HCT116 (cell line): ENCODE results near the gene CLCF1. TPM values are rescaled to one million over a fixed set of nuclear protein-coding genes. Genes with fewer than 3 reads are reported as not detected.

Experiments used
- ATAC-seq: fragments of 200-7000 bp; cut with Tn5 transposase; 2 replicates; pipeline ENCODE4 v1.9.1; 2020; ENCODE audit warnings: mild to moderate bottlenecking, moderate library complexity
- BruUV-seq: library from RNA; stranded (reverse); fragments of 400-500 nt; replicated peaks from 2 replicates; lab custom pipeline; 2021; lab: Mats Ljungman, UMichigan
- CTCF ChIA-PET: fragments of 300-600 bp; sonication (Branson Sonifier 250); formaldehyde crosslinking; loops from one replicate; lab custom pipeline; 2021; ENCODE audit warnings: antibody characterized with exemption; lab: Charles Lee
- POLR2A ChIA-PET: fragments of 300-600, 350-600 bp; sonication (Branson Sonifier 250); formaldehyde crosslinking; loops from one replicate; lab custom pipeline; 2021; ENCODE audit warnings: antibody characterized with exemption; lab: Charles Lee
- RAD21 ChIA-PET, 2 experiments: fragments of 300-600 bp; sonication (Branson Sonifier 250); formaldehyde crosslinking; loops; one replicate each; lab custom pipeline; 2023; ENCODE audit warnings: low total read pairs in 2 of 2; ENCODE audit not compliant: uncharacterized antibody in 2 of 2, unreplicated experiment in 2 of 2, low non-redundant PET in 1 of 2; lab: Charles Lee
- DNase-seq: peaks from one replicate; pipeline ENCODE4 v3.0.0-alpha.2; 2010; ENCODE audit warnings: low read depth, low spot score
- H2AFZ ChIP-seq: fragments of 200-600 bp; shearing (Covaris generic), sonication (generic); 2 replicates; pipeline ENCODE4 v1.6.1; 2017; ENCODE audit warnings: low read depth, mixed run types, mixed read lengths, antibody characterized with exemption, low read length; ENCODE audit not compliant: poor library complexity, severe bottlenecking
- H3K27ac ChIP-seq: 2 replicates; pipeline ENCODE4 v1.5.1; 2012; ENCODE audit warnings: low read depth, low read length
- H3K27me3 ChIP-seq: fragments of 200-600 bp; sonication (generic); 2 replicates; pipeline ENCODE4 v1.6.1; 2016; ENCODE audit warnings: mixed run types, low read length, mixed read lengths; ENCODE audit not compliant: insufficient read depth
- H3K36me3 ChIP-seq, 2 experiments: fragments of 200-500 bp in 1 of 2; fragments of 200-600 bp in 1 of 2; sonication (Bioruptor generic) in 1 of 2; sonication (generic) in 1 of 2; 2 replicates each; pipeline versions ENCODE4 v1.5.1 to v1.6.1; 2014 to 2016; ENCODE audit warnings: low read length in 2 of 2, inconsistent platforms in 1 of 2, mixed read lengths in 1 of 2, mixed run types in 1 of 2; ENCODE audit not compliant: insufficient read depth in 2 of 2, control insufficient read depth in 1 of 2
- H3K4me1 ChIP-seq, 2 experiments: fragments of 200-600 bp in 1 of 2; sonication (generic) in 1 of 2; 2 replicates each; pipeline versions ENCODE4 v1.5.1 to v1.6.1; 2012 to 2017; ENCODE audit warnings: low read length in 2 of 2, inconsistent platforms in 1 of 2, mild to moderate bottlenecking in 1 of 2, mixed read lengths in 1 of 2, mixed run types in 1 of 2, moderate library complexity in 1 of 2; ENCODE audit not compliant: insufficient read depth in 2 of 2, control insufficient read depth in 1 of 2
- H3K4me2 ChIP-seq: fragments of 200-600 bp; sonication (generic); 2 replicates; pipeline ENCODE4 v1.6.1; 2017; ENCODE audit warnings: mixed run types, low read length, mixed read lengths
- H3K4me3 ChIP-seq, 2 experiments: fragments of 200-600 bp in 1 of 2; sonication (generic) in 1 of 2; replicated peaks in 1 of 2; 2 replicates each; pipeline ENCODE4 v1.5.1; 2011 to 2016; ENCODE audit warnings: low read length in 2 of 2, control low read depth in 1 of 2, low read depth in 1 of 2, mild to moderate bottlenecking in 1 of 2, mixed read lengths in 1 of 2, mixed run types in 1 of 2
- H3K79me2 ChIP-seq: fragments of 200-600 bp; sonication (generic); 2 replicates; pipeline ENCODE4 v1.6.1; 2017; ENCODE audit warnings: mild to moderate bottlenecking, mixed run types, low read length, moderate library complexity, mixed read lengths; ENCODE audit not compliant: insufficient read depth
- H3K9ac ChIP-seq: fragments of 200-600 bp; sonication (generic); 2 replicates; pipeline ENCODE4 v1.6.1; 2016; ENCODE audit warnings: low read length, mixed read lengths
- H3K9me2 ChIP-seq: fragments of 200-600 bp; sonication (generic), shearing (Covaris generic); 2 replicates; pipeline ENCODE4 v1.6.1; 2017; ENCODE audit warnings: mixed run types, mild to moderate bottlenecking, moderate library complexity; ENCODE audit not compliant: insufficient read depth
- H3K9me3 ChIP-seq, 2 experiments: fragments of 200-500 bp in 1 of 2; fragments of 200-600 bp in 1 of 2; sonication (Bioruptor generic) in 1 of 2; sonication (generic) in 1 of 2; 2 replicates each; pipeline ENCODE4 v1.6.1; 2014 to 2017; ENCODE audit warnings: low read length in 2 of 2, mixed read lengths in 2 of 2, inconsistent platforms in 1 of 2, low read depth in 1 of 2, mild to moderate bottlenecking in 1 of 2, mixed run types in 1 of 2, moderate library complexity in 1 of 2; ENCODE audit not compliant: control insufficient read depth in 1 of 2, insufficient read depth in 1 of 2
- H4K20me1 ChIP-seq: fragments of 200-600 bp; sonication (generic), shearing (Covaris generic); 2 replicates; pipeline ENCODE4 v1.6.1; 2017; ENCODE audit warnings: mixed run types, mild to moderate bottlenecking, moderate library complexity; ENCODE audit not compliant: insufficient read depth
- CBX3 ChIP-seq: IDR thresholded peaks from 2 replicates; pipeline ENCODE4 v1.6.1; 2012; ENCODE audit warnings: low read depth
- EGR1 ChIP-seq: IDR thresholded peaks from 2 replicates; pipeline ENCODE4 v1.6.1; 2012; ENCODE audit warnings: low read depth
- ELF1 ChIP-seq: IDR thresholded peaks from 2 replicates; pipeline ENCODE4 v1.6.1; 2012; ENCODE audit warnings: low read depth, borderline replicate concordance
- EZH2phosphoT487 ChIP-seq: fragments of 200-600 bp; IDR thresholded peaks from 2 replicates; pipeline ENCODE4 v1.6.1; 2018; ENCODE audit warnings: antibody characterized with exemption, borderline replicate concordance
- JUND ChIP-seq: IDR thresholded peaks from 2 replicates; pipeline ENCODE4 v1.6.1; 2012
- POLR2A ChIP-seq: IDR thresholded peaks from 2 replicates; pipeline ENCODE4 v1.7.0; 2011; ENCODE audit warnings: borderline replicate concordance; ENCODE audit not compliant: insufficient read depth, insufficient read length; ENCODE audit errors: extremely low read depth
- POLR2AphosphoS5 ChIP-seq: IDR thresholded peaks from 2 replicates; pipeline ENCODE4 v1.6.1; 2011; ENCODE audit warnings: mild to moderate bottlenecking, low read depth, low read length, moderate library complexity
- SRF ChIP-seq: IDR thresholded peaks from 2 replicates; pipeline ENCODE4 v1.6.1; 2012; ENCODE audit warnings: low read depth
- YY1 ChIP-seq: IDR thresholded peaks from 2 replicates; pipeline ENCODE4 v1.6.1; 2011; ENCODE audit warnings: low read length, low read depth, moderate library complexity, mild to moderate bottlenecking; ENCODE audit not compliant: insufficient replicate concordance; ENCODE audit errors: extremely low read depth
- ZBTB33 ChIP-seq: IDR thresholded peaks from 2 replicates; pipeline ENCODE4 v1.6.1; 2011; ENCODE audit warnings: mild to moderate bottlenecking, low read length, moderate library complexity; ENCODE audit not compliant: insufficient replicate concordance; ENCODE audit errors: extremely low read depth
- ZNF274 ChIP-seq: fragments of 200-500 bp; sonication (Bioruptor generic); IDR thresholded peaks from 2 replicates; pipeline ENCODE4 v1.6.1; 2014; ENCODE audit warnings: mild to moderate bottlenecking, low read depth, low read length, inconsistent platforms
- intact Hi-C: fragments of 100-400 bp; cut with micrococcal nuclease; formaldehyde crosslinking; loops from 2 replicates; pipeline ENCODE4 v1.10.0; 2022
- total RNA-seq: library from RNA; stranded (reverse); gene quantifications from one replicate; pipeline ENCODE4 v1.2.1, GENCODE V29; 2021; ENCODE audit not compliant: unreplicated experiment
- TF ChIP-seq, protein P1 (sequence below): IDR thresholded peaks from 2 replicates; pipeline ENCODE4 v1.6.1; 2012

CLCF1 gene
- total RNA-seq, 1 experiment from 2014 or later = 12.2 TPM

DNA sequence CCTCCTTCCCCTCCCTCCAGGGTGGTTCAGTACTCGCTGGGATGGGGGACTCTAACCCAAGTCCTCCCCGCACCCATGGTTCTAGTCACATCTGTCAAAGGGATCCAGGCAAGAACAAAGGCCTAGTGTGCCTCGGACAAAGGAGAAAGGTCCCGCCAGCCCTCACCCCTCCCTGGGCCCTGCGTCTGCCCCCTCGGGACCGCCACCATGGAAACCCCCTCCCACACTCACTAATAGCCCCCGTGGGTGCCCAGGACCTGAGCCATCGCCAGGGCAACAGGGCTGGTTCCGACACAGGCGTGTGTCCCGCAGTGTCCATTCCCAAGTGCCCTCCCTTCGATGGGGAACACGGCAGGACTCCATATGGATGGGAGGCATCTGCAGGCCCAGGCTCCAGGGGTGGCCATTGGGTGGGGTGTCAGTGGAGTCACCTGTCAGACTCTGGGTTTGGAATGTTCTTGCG is 37.0 kb upstream of the CLCF1 start:
- no peak overlapping the region for H3K9ac ChIP-seq
- H3K4me3 ChIP-seq = no peak overlapping the region
- H3K4me2 ChIP-seq = no peak overlapping the region
- H3K4me1 ChIP-seq = peaks cover 5 to 14% of the 10 kb centered on the region in 2 experiments; a peak in 3 of 4 replicates
- POLR2A ChIA-PET = no interaction called here
- DNase-seq = no peak
- no peaks in the 10 kb centered on the region for H3K27me3 ChIP-seq
- ATAC-seq = no peak
- H4K20me1 ChIP-seq = no peaks in the 10 kb centered on the region
- CTCF ChIA-PET = no interaction called here
- TF ChIP-seq SRF (no peak), ZBTB33 (no peak), ELF1 (no peak), EZH2phosphoT487 (no peak), POLR2AphosphoS5 (no peak), POLR2A (no peak), CBX3 (no peak), JUND (no peak), YY1 (no peak), EGR1 (no peak), ZNF274 (no peak)
- TF ChIP-seq, protein P1, sequence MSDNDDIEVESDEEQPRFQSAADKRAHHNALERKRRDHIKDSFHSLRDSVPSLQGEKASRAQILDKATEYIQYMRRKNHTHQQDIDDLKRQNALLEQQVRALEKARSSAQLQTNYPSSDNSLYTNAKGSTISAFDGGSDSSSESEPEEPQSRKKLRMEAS = no peak
- TF ChIP-seq, all 23 proteins: peak for 0
- Histone ChIP-seq H3K9me2 (no peaks in the 10 kb centered on the region), H3K79me2 (no peaks in the 10 kb centered on the region), H3K27ac (no peak overlapping the region), H2AFZ (no peak overlapping the region), H3K36me3 (no peaks in the 10 kb centered on the region), H3K9me3 (no peaks in the 10 kb centered on the region)
- intact Hi-C loops = no loop called here
- BruUV-seq = no TSS peak
- RAD21 ChIA-PET = no interaction called here
